GM19467 (cell line): ENCODE results near the gene MAST4.
"Not testable (repeated sequence)": the region's sequence is repeated elsewhere in the genome, so short reads cannot be mapped to it uniquely, and the experiment has no call there.

Experiments used
- ATAC-seq: cut with Tn5 transposase; IDR thresholded peaks from one replicate; pipeline ENCODE4 v1.9.1; 2021; ENCODE audit warnings: mild to moderate bottlenecking, moderate library complexity; ENCODE audit not compliant: unreplicated experiment

Gene MAST4

DNA sequence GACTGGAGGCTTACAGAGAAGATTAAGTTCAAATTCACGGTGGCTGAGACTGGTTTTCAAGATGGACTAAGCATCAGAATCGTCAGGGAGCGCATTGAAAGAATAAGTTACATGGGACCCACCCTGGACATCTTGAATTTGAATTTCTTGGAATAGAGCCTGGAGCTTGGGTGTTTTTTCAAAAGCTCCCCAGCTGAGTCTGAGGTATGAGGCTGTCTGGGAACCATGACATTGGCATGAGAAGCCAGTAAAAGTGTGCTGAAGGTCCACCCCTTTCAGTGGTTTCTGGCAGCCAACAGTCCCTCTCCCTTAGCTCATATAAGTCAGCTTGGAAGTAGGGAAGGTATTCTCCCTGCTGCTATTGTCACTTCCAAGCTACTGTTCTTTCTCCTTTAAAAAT, 97.8 kb downstream of the MAST4 start:
- ATAC-seq = no peak

GRCh38 chr5:66695840-66696239, 99.6 kb downstream of the MAST4 start:
- not testable (repeated sequence) for ATAC-seq

DNA sequence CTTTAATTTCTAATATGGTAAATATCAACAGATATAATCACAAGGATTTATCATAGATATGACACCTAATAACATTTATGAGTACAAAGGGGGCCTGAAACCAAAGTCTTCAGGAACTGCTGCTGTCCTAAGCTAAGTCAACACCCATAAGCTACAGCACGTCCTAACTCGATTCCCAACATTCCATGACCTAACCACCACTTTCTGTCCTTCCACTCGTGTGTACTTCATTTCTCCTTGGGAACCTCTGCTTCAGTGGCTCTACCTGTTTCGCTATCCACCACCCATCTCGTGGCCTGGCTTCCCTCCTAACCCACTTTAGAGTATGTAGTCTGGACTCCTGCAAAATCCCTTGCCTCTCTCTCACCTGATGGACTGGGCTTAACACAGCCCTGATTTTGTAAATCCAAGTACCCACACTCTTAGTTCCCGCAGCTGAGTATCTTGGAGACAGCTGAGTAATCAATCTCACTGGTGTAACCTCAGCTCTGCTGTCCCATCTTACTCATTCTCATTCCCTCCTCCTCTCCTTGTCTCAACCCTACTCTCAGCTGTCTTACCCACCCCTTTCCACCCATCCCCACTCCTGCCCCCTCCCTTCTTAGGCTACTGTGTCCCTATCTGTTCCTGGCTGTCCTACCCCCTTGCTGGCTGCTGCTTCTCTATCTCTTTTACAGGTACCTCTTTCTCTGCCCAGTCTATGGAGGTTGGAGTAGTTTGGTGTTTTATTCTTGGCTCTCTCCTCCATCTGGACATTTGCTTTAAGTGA, 101.8 kb downstream of the MAST4 start:
- no peak for ATAC-seq

DNA sequence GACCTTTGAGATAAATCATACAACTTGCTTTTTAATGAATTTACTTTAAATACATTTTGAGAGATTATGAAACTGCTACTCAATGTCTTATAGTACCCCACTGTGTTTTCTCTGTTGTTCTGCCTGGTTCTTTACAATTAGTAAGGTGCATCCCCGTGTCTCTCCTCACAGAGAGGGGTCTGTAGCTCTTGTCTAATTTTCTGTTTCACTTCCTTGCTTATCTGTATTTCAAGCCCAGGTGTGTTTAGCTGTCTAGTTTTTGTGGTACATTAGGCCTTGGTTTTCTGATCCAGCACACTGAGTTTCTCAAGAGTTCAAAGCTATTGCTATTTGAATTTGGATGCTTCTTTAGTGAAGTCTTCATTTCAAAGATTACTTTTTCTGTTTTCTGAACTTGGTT, 105.1 kb downstream of the MAST4 start:
- peak; percentile 69 for ATAC-seq

DNA sequence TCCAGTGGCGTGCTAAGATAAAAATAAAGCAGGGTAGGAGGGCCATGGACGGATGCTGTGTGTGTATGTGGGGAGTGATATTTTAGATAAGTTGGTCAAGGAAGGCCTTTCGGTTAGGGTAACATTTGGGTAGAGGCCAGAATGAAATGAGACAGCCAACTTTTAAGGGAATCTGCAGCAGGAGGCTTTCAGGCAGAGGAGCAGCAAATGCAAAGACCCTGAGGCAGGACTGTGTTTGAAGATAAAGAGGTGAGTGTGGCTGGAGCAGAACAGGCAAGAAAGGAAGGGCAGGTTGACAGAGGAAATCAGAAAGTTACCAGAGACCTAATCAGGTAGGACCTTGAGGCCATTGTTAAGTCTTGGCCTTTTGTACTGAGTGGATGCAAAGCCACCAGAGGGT, 106.2 kb downstream of the MAST4 start:
- no peak for ATAC-seq

- no peak for ATAC-seq
Observed at GRCh38 chr5:66704790-66705425, 108.7 kb downstream of the MAST4 start.

DNA sequence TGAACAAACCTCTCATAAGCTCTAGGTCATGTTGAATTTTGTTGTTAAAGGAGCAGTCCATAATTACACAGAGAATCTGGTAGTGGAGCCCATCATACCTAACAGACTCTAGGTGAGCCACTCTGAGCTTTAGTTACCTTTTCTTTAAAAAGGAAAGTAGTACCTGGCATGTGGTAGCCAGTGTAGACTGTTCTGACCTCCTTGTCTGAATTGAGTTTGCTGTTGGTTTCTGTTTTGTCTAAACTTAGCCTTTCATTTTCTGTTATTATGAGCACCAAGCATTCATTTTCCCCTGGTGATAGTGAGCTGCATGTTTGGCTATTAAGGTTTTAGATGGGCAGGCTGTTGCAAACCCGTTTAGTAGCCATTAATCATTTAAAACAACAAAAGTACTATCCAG, 112.2 kb downstream of the MAST4 start:
- ATAC-seq = no peak

- ATAC-seq = no peak
Observed at GRCh38 chr5:66710557-66711088, 114.4 kb downstream of the MAST4 start.

DNA sequence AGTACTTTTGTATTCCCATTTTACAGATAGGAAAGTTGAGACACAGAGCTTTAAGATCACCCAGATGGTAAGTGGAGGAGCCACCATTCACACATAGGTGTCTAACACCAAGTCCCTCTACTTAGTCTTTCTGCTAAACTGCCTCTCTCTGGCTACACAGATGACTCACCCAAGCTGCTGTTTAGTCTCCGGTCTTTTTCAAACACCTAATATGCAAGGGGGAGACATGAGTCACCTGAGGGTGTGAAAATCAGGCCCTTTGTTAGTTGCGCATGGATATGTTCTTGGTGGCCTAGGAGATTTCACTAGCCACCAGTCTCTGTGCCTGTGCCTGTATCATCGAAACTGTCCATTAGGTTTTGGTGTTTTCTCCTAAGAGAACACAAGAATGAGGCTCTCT, 117.8 kb downstream of the MAST4 start:
- no peak for ATAC-seq

DNA sequence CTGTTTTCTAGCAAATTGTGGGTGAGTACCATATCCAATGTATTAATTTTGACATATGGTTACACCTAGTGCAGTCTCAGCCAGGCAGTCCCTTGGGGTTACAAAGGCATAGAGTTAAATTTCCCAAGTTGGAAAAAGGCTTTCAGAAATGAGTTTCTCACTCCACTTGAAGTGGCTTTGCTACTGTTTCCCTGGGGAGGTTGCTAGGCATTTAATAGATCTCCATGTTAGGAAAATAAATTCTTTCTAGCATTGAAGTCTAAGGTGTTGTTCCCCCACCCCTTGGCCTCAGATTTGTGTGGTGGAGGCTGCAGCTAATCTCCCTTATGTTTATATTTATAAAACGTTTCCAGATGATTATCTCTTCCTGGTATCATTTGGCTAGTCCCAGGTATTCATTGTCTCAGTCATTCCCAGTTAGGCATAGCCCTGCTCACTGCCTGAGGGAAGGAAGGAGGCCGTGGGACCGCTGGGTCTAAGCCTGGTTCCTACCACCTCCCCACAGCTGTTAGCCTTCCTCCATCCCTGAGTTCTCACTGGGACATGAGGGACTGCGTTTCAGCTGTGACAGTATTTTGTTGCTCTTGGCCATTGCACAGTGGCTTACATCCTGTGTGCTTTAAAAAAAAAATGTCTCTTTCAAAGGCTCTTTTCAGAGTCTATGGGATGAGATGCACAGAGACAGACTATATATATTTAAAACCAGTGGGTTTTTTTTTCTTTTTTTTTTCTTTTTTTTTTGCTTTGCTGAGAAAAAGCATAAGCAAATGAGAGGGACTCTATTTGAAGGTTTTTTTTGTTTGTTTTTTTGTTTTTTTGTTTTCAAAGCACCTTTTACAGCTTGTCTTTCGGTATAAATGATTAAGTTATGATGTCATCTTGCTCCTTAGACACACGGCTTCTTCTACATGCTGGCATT, 121.5 kb downstream of the MAST4 start:
- no peak for ATAC-seq

GRCh38 chr5:66718374-66719002, 122.3 kb downstream of the MAST4 start:
- no peak for ATAC-seq

DNA sequence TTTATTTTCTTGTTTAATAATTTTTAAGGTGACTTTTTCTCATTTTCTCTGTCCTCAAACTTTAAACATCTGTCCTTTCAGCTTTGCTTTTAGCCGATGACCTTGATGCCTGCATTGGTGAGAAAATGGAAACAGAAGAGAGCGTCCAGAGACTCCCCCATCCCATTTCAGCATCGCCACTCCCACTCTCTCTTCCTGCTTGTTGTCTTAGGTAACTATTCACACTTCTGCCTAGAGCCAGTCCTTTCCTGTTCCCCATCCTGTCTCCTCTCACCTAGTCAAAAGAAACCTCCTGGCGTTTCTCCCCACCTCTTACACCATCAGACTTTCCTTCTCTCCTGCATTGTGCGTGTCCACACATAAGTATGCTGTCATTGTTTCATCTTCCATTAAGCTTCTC, 124.6 kb downstream of the MAST4 start:
- ATAC-seq = no peak

- ATAC-seq = no peak
Observed at GRCh38 chr5:66722686-66723085, 126.5 kb downstream of the MAST4 start.

- ATAC-seq = no peak
Observed at GRCh38 chr5:66724349-66725139, 128.4 kb downstream of the MAST4 start.

DNA sequence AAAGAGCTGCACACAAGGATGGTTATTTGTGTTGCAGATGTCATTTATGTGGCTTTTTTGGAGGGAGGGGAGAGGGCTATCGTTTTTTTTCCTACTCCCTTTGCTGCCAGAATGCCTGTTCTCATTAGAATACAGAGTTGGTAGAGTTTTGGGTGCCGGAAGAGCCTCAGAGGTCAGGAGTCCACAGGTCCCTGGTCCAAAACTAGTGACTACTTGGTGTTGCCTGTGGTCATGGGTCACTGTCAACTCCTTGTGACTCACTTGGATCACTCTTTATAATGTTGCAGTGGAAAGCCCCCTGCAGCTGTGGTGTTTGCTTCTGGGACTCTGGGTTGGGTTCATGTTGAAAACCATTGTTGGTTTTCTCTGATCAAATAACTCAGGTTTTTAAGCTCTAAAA, 131.4 kb downstream of the MAST4 start:
- ATAC-seq = no peak

DNA sequence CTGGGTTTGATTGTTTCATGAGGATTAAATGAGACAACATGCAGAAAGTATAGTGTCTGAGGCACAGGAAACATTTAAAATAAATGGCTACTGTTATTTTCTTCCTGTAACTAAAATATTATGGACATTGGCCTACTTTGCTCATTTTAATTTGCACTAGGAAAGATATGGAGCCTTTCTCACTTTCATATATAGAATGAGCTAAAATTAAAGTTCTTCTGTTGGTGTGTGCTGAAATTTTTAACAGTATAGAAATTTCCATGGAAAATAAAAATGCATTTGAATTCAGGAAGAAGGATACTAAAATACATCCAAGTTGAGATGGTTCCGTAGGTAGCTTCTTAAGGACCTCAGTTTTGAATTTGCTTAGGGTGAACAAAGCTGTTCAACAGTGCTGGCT, 131.9 kb downstream of the MAST4 start:
- no peak for ATAC-seq

GRCh38 chr5:66737096-66737495, 140.9 kb downstream of the MAST4 start:
- no peak for ATAC-seq

DNA sequence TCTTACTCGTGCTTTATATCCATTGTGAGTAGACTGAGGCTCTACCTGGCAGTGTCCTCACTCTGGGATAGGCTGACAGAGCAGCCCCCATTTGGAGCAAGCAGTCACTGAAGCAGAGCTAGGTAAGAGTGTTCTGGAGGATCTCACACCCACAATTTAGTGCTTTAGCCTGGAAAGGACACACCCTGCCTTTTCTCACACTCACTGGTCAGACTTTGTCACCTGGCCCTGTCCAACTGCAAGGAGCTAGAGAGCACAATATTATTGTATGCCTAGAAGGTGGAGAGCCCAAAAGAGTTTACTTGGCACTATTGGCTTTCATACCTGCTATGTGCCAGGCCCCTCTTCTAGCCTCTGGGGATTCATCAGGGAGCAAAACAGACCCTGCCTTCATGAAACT, 141.9 kb downstream of the MAST4 start:
- no peak for ATAC-seq

GRCh38 chr5:66739021-66739420, 142.8 kb downstream of the MAST4 start:
- no peak for ATAC-seq

DNA sequence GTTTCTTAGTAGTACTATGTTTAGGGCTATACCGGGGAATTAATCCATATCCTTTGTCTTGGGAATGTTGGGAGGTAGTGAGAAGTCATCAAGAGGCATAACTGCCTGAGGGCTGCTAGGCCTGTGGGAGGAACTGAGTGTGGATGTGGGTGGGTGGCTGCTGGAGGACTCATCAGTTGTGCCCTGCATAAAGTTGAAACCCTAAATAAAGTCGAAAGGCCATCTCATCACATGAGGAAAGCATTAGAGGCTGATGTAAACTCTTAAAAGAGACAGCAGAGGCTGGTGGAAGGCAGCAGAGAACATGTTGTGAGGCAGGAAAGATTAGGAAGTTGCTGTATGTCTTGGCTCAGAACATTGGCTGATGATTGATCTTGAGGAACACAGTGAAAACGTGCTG, 143.8 kb downstream of the MAST4 start:
- no peak for ATAC-seq
